HG02642 (cell line): ENCODE data around the gene CDK6.
"Not testable (repeated sequence)": the region's sequence is repeated elsewhere in the genome, so short reads cannot be mapped to it uniquely, and the experiment has no call there.

Source experiments
- ATAC-seq: cut with Tn5 transposase; IDR thresholded peaks from one replicate; pipeline ENCODE4 v1.9.1; 2021; ENCODE audit warnings: mild to moderate bottlenecking; ENCODE audit not compliant: unreplicated experiment, poor library complexity

Gene CDK6

GRCh38 chr7:92766461-92767003 is 69.8 kb downstream of the CDK6 start:
- ATAC-seq, result no peak

GRCh38 chr7:92765725-92766124 is 70.6 kb downstream of the CDK6 start:
- no peak for ATAC-seq

GRCh38 chr7:92763636-92764423 is 72.5 kb downstream of the CDK6 start:
- ATAC-seq, result no peak

- no peak for ATAC-seq
Measured at GRCh38 chr7:92762851-92763250, 73.5 kb downstream of the CDK6 start.

- no peak for ATAC-seq
Measured at GRCh38 chr7:92761391-92762097, 74.8 kb downstream of the CDK6 start.

GRCh38 chr7:92758796-92759431 is 77.5 kb downstream of the CDK6 start:
- no peak for ATAC-seq

GRCh38 chr7:92757311-92757910 is 79.0 kb downstream of the CDK6 start:
- ATAC-seq, result not testable (repeated sequence)

GRCh38 chr7:92755680-92756079 is 80.7 kb downstream of the CDK6 start:
- ATAC-seq, result no peak

- no peak for ATAC-seq
Measured at GRCh38 chr7:92754919-92755581, 81.3 kb downstream of the CDK6 start.

- ATAC-seq, result no peak
Measured at GRCh38 chr7:92753614-92754013, 82.8 kb downstream of the CDK6 start.

GRCh38 chr7:92751902-92752901 is 84.2 kb downstream of the CDK6 start:
- ATAC-seq, result no peak

- no peak for ATAC-seq
Measured at GRCh38 chr7:92750946-92751345, 85.4 kb downstream of the CDK6 start.

GRCh38 chr7:92750447-92750839 is 85.9 kb downstream of the CDK6 start:
- no peak for ATAC-seq

- ATAC-seq, result no peak
Measured at GRCh38 chr7:92749832-92750446, 86.4 kb downstream of the CDK6 start.

GRCh38 chr7:92749327-92749755 is 87.0 kb downstream of the CDK6 start:
- ATAC-seq, result no peak

- no peak for ATAC-seq
Measured at GRCh38 chr7:92748495-92748894, 87.9 kb downstream of the CDK6 start.

- no peak for ATAC-seq
Measured at GRCh38 chr7:92747041-92747835, 89.1 kb downstream of the CDK6 start.

- no peak for ATAC-seq
Measured at GRCh38 chr7:92745241-92745640, 91.1 kb downstream of the CDK6 start.
